NCI-H524 (cell line): ENCODE data around the gene ATP8A2.

ENCODE experiments used
- DNase-seq, 2 experiments: peaks; one replicate each; lab custom pipeline; 2025; lab: John Stamatoyannopoulos, UW

Gene ATP8A2

DNA sequence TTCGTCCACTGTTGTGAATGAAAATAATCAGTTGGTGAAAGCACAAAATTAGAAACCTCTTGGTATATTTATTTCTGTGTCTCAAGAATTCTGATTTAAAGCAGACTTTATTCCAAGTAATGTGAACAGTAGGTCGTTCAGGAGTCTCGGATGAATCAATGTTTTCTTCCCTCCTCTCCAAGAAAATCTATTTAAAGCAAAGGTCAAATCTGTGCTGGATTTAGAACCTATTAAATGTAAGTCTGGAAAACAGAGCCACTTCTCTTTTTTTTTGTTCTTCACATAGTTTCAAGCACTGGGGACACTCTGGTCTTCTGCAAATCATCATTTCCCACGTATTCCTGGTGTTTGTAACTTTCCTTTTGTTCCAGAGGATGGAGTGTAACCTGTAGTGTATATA, 312.7 kb downstream of the ATP8A2 start:
- no peak for DNase-seq

DNA sequence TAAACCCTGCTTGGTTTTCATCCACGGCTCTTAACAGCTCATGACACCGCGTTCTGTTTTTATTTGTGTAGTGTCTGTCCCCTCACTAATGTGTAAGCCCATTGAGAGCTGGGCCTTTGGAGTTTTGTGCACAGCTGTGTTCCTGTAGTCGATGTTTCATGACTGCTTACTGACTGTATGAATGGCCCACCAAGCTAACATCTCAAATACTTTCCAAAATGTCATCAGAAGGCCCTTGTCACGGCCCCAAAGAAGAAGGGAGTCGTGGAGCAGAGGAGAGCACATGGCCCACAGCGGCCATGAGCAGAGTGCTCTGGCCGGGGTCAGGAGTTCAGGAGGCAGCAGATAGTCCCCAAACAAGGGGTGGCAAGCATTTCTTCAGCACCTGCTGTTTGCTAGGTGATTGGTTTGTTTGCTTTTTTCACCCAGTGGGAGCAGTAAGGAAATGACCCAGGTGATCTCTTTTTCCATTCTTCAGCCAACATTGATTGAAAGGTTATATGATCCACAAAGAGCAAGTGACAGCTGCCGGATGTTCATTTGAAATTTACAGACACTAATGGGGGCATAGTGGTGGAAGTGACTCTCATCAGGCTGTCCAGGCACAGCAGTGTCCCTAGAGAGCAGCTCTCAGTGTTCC, 315.2 kb downstream of the ATP8A2 start:
- DNase-seq, result no peak

GRCh38 chr13:25687471-25688225, 315.9 kb downstream of the ATP8A2 start:
- no peak for DNase-seq

- peak; percentile 22 to 57 for DNase-seq
Measured at GRCh38 chr13:25688536-25688935, 316.8 kb downstream of the ATP8A2 start.

DNA sequence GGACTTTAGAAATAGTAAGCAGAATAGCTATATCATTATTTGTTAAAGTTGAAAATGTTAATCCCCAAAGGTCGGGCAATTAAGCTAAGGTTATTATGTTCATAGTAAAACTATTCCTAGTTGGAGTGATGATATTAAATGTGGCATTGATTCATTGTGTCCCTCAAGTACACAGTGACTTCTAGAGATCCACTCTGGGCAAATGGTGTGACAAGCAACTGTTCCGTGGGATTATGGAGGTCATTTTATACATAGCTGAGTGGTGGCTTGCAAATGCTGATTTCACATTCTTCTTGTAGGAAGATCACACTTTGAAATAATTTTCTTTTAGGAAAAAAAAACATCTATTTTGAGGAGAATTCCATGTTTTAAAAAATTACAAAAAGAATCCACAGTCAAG, 317.8 kb downstream of the ATP8A2 start:
- peak in 1 of 2 experiments; percentile 38 for DNase-seq

DNA sequence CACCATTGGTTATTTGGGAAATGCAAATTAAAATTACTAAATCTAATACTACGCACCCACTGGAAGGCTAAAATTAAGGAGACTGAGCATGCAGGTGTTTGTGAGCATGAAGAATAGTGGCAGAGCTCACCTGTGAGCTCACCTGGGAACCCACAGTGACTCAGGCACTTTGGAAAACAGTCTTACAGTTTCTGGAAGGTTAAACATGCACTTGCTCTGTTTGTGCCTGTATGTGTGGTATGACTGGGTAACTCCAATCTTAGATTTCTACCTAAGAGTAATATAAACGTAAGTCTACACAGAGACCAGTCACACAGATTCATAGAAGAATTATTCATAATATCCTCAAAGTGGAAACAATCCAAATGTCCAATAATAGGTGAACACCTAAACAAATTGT, 318.8 kb downstream of the ATP8A2 start:
- no peak for DNase-seq

DNA sequence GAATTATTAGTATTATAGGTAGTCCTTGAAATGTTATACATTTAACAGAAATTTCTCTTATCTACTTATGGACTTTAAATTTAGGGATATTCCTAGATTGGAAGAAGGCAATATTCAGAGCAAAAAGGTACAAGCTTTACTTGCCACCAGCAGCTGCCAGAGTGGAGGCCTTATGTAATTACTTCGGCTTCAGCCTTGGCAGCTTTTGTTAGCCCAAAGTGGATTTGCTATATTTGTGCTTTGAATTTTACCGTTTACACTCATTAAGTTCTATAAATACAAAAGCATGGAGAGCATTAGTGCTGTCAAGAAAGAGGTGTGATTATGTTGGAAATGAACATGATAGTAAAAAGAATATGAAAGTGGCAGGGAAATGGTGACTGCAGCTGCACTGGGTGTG, 319.9 kb downstream of the ATP8A2 start:
- DNase-seq, result no peak

DNA sequence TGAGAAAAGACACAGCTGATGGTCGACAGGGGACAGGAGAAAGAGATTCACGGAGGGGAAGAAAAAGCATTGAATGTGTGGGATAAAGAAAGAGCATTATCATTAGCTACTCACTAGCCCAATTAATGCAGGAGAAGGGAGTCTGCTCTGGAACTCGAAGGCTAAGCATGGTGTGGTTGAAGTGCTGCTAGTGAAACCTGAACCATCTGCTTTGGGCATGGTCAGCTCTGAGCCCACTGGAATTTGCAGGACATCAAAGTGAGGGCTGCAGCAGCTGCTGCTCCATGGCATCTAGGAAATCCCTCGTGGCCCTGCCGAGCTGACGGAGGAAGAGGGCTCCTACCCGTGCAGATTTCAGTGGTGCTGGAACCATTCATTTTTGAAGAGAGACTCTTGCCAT, 320.3 kb downstream of the ATP8A2 start:
- peak in 1 of 2 experiments; percentile 53 for DNase-seq

GRCh38 chr13:25699056-25699455, 327.3 kb downstream of the ATP8A2 start:
- DNase-seq, result no peak

DNA sequence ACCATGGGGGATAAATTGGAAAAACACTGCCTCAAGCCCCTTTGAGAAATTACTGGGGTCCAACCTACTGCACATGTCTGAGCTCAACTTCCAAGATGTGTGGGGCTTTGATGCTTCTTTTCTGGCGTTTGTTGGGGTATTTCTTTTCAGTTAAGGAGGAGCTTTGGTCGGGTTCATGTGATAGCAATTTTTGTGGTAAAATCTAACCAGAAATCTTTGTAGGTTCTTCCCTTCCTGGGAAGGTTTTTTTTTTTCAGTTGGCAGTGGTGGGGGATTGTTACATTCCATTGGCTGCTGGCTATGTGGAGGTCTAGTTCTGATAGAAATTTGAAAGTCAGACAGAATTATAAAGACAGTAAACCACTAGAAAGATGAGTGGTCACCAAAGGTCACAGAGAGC, 327.8 kb downstream of the ATP8A2 start:
- no peak for DNase-seq

- DNase-seq, result no peak
Measured at GRCh38 chr13:25701304-25701703, 329.5 kb downstream of the ATP8A2 start.

- no peak for DNase-seq
Measured at GRCh38 chr13:25702386-25702785, 330.6 kb downstream of the ATP8A2 start.

GRCh38 chr13:25707726-25708125, 336.0 kb downstream of the ATP8A2 start:
- DNase-seq, result no peak

GRCh38 chr13:25708268-25708667, 336.5 kb downstream of the ATP8A2 start:
- DNase-seq, result no peak

- DNase-seq, result no peak
Measured at GRCh38 chr13:25709088-25709487, 337.3 kb downstream of the ATP8A2 start.

DNA sequence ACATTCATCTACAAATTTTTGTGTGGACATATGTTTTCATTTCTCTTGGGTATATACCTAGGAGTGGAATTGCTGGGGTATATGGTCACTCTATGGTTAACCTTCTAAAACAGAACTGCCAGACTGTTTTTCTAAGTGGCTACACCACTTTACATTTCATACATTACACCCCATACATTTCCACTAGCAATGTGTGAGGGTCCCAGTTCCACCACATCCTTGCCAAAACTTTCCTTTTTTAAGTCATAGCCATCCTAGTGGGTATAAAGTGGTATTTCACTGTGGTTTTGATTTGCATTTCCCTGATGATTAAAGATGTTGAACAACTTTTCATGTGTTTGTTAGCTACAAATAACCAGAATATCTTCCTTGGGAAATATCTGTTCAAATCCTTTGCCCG, 344.0 kb downstream of the ATP8A2 start:
- DNase-seq, result no peak

DNA sequence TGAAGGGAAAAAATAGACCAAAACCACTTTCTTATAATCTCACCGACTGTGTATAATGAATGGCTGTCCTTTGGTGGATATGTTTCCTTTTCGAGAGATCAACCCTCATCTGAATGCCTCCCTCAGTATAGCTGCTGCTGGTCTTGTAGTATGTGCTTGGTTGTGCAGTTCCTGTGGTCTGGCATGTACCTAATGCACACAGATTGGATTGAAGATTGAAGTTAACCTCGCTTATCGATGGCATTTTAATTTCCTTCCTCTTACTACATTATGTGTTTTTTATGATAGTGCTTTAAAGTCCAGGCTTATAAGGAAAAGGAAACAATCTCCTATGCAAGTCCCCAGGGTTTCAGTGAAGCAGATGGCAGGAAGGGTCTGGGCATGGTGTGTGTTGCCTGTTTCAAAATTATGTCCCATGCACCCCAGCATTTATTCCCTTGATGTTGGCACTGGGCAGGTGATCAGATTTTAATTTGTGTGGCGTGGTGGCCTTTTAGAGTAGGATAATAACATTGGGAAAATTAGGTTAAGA, 346.0 kb downstream of the ATP8A2 start:
- DNase-seq, result no peak

GRCh38 chr13:25719666-25720065, 347.9 kb downstream of the ATP8A2 start:
- no peak for DNase-seq

DNA sequence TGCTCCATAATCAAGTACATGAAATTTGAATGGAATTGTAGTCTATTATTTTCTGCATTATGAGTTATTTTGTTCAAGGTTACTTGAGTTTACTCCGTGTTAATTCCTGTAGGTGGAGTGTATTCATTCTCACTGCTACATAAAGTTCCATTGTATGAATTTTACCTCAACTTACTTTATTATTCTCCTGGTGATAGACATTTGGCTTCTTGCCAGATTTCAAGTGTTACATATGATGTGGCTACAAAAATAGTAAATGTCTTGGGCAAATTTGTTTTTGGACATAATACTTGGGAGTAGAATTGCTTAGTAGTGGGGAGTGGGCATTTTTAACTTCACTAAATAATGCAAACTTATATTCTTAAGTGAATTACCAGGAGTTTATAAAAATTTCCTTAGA, 351.1 kb downstream of the ATP8A2 start:
- DNase-seq, result no peak

DNA sequence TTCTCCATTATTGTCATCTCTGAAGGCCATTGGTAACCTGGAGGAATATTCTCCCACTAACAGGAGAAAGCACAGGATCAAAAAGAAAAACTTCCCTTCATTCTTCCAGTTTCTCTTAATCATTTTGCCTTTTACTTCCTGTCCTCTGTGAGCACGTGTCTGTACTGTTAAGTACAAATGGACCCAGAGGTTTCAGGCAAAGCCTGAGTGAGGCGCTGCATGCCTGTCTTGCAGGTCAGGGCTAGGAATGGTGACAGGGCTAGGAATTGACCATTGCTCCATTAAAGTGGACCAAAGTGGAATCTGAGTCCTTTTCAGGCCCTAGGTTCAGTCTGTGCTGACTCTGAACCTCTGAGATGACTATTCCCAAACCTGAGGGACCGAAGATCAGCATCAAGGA, 353.3 kb downstream of the ATP8A2 start:
- DNase-seq, result no peak

- no peak for DNase-seq
Measured at GRCh38 chr13:25727250-25727649, 355.5 kb downstream of the ATP8A2 start.

DNA sequence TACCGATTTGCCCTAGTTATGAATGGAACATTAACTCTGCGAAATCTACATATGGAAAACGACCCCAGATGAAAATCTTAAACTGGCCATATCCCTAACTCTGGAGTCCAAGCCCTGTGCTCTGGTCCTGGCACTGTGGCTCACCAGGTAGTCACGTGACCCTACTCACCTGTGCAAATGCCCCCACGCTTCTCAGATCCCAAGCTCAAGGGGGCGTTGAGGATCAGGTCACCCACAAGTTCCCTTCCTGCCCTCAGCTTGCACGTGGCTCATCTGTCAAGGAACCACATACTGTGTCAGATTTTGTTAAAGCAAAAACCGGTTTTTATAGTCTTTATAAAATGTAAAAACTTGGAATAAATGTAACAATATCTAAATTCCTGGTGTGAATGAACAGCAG, 356.0 kb downstream of the ATP8A2 start:
- DNase-seq, result no peak

DNA sequence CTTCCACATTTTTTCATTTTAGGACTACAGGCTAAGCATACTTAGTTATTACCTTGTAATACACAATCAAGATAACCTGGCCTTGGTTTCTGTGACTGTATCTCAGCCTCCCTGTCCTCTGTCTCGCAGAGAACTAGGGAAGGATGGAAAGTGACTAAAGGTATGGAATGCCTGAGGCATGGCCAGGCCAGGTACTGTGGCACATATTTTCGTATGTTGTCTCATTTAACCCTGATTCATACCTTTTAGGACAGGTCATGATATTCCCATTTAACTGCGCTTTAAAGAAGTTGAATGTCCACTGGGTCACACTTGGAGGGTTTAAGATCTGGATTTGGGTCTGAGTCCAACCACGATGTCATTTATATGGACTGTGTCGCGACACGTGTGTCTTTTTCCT, 357.4 kb downstream of the ATP8A2 start:
- no peak for DNase-seq

DNA sequence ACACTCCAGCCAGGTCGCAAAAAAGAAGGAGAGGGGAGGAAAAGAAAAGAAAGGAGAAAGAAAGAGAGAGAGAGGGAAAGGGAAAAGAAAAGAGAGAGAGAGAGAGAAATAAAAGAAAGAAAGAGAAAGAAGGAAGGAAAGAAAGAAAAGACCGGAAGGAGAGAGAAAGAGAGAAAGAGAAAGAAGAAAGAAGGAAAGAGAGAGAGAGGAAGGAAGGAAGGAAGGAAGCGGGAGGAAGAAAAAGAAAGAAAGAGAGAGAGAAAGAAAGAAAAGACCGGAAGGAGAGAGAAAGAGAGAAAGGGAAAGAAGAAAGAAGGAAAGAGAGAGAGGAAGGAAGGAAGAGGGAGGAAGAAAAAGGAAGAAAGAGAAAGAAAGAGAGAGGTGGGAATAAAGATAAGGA, 359.3 kb downstream of the ATP8A2 start:
- DNase-seq, result no peak
